ENCODE data around the gene HSPG2. TPM values are rescaled to one million over a fixed set of nuclear protein-coding genes. Genes with fewer than 3 reads are reported as not detected.

HSPG2 gene
- total and polyA plus RNA-seq, 2 of the 8 experiments (the other 6 are each of a cell fraction or from before 2014, with no cell fraction given): 17.8 to 111 TPM

GRCh38 chr1:21878840-21879478, 58.2 kb downstream of the HSPG2 start (continued):
- TF ChIP-seq CTCF (IDR thresholded peaks at IDR 0.05; ENCODE audit: control extremely low read depth in 1 of 3, insufficient read depth in 1 of 3, low read depth in 1 of 3, low read length in 3 of 3) (no peak), KDM1A (IDR thresholded peaks at IDR 0.05; ENCODE audit: borderline replicate concordance, low read length) (no peak), CBX5 (IDR thresholded peaks at IDR 0.05; ENCODE audit: low read depth, low read length) (no peak)
